CD4-positive, alpha-beta T cell treated with Interleukin-6 at 100 ng/mL for 8 hours (primary cell): ENCODE results near the gene CEP55.
"Not testable (repeated sequence)": the region's sequence is repeated elsewhere in the genome, so short reads cannot be mapped to it uniquely, and the experiment has no call there.

ENCODE experiments used
- DNase-seq: peaks from one replicate; pipeline ENCODE4 v3.0.0-alpha.2; 2020; ENCODE audit warnings: mixed read lengths, low spot score

The CEP55 gene

DNA sequence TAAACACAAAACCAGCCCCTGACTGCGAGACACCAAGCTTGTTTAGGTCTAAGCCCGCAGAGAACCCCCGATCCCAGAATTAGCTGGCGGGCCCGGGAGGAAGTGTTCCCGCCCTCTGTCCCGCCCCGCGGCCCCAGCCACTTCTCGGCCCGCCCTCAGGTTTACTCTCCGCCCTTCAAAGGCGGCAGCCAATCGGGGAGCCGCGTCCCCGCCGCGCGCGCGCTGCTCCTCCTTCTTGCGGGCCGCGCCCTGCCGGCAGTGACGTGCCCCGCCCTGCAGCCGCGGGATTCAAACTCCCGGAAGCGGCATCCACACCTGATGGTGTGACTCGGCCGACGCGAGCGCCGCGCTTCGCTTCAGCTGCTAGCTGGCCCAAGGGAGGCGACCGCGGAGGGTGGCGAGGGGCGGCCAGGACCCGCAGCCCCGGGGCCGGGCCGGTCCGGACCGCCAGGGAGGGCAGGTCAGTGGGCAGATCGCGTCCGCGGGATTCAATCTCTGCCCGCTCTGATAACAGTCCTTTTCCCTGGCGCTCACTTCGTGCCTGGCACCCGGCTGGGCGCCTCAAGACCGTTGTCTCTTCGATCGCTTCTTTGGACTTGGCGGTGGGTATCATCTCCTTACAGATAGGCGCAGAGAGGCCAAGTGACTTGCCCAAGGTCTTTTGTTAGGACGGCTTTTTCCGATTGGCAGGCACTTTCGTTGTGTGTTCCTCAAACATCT is at the start of gene CEP55:
Gene CEP55, plus strand, starts transcription at position 291 of the 720 bp plus-strand sequence. CDS start 3,440 bp downstream, outside the sequence.
- DNase-seq = peak; percentile 93

DNA sequence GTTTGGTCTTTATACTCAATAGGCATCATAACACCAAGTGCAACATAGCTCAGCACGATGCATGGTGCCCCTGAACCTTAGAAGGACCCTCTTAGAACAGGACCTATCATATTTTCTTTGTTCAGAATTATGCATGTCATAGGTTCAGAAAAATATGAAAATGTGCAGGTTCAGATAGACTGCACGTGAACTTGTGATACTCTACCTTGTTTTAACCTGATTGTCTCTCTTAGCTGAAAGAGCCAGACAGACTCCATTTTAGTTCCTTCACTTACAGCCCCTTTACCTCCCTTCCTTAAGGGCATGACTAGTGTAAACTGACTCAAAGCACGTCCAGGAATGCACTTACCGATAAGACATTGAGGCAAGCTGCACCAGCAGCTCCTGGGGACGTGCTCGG is 49.4 kb upstream of the CEP55 start:
- no peak for DNase-seq

DNA sequence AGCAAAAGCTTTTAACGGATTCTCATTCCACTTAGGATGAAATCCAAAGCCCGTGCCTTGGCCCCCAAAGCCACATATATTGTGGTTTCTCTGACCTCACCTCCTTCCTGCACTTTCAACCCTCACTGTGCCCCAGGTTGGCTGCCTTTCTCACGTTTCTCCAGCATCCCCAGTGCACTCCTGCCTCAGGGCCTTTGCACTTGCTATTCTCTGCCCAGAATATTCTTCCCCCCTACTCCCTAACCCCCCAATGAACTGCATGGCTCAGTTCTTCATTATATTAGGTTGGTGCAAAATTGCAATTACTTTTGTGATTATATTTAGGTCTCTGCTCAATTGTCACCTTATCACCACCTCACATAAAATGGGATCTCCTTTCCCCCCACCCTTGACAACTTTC is 48.4 kb upstream of the CEP55 start:
- no peak for DNase-seq

DNA sequence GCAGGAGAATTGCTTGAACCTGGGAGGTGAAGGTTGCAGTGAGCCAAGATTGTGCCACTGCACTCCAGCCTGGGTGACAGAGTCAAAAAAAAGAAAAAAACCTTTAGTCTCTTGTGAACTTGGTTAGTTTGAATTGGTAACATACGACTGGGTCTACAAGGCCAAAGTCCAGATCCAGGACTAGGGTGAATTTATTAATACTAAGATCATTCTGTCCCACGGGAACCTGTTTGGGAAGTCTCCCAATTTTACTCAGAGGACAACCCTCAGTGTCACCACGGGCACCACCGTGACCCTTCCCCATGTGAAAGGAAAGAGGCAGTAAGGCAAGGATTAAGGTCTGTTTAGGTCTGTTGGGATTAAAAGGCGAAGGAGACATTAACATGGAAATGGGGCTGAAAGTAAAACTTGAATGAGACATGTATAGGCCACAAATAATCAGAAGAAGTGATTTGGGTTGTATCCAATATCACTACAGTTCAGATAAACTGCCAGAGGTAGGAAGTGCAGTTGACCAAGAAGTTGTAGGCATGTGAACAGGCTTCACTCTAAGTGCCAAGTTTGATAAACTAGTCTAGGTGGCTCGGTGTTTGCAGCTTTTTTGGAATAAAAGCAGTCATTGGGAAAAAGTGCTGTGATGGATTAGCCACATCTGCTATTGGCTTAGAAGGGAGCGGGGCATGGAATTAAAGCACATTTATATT is 45.0 kb upstream of the CEP55 start:
- no peak for DNase-seq

DNA sequence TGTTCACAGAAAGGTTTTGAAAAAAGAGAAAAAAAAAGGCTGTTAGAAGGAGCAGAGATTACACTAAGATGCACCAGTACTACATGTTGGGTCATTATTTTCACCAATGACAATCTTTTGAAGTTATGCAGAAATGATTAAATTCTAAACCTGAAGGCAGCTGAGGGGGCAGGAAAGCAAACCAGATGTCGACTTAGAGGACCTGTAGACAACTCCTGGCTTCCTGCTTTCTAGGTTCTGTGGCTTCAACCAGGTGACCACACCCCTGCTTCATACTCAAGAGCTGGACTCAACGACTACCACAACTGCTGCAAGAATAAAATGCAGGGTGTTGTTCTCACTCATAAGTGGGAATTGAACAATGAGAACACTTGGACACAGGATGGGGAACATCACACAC is 44.3 kb upstream of the CEP55 start:
- DNase-seq = no peak

DNA sequence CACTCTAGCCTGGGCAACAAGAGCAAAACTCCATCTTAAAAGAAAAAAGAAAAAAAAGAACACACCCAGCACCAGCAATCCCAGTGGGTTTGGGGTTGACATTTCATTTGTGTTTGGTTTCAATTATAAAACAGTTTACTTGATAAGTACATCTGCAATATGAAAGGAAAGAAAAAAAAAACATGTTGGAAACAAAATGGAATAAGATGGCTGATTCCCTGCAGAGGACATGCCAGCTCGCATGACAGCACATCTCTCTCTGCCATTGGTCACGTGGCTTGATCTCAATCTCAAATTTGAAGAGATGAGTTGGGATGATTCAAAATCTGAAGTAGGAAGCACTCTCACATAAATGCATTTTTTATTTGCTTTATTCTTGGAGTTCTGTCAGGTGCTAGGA is 42.3 kb upstream of the CEP55 start:
- DNase-seq = no peak

DNA sequence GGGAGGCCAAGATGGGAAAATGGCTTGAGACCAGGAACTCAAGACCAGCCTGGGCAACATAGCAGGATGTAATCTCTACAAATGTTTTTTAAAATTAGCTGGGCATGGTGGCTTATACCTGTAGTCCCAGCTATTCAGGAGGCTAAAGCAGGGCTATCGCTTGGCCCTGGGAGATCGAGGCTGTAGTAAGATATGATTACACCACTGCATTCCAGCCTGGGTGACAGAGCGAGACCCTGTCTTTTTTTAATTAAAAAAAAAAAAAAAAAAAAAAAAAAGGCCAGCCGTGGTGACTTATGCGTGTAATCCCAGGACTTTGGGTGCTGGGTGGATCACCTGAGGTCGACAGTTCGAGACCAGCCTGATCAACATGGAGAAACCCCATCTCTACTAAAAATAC is 41.7 kb upstream of the CEP55 start:
- no peak for DNase-seq

DNA sequence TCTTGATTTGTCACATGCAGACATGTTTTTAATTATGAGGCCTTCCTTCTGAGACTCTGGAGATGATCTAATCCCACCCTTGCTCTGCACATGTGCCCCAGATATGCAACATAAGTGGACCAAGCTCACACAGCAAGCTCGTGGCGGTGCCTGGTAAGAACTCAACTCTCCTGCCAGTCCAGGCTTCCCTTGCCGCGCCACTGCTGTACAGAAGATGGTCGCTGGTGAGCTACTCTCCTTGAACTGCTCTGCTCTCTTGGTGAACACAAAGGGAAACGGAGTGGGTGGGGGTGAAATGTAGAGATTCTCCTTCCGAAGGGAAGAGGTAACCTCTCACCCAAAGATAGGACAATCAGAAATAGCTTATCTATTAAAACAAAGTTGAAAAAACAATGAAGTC is 39.9 kb upstream of the CEP55 start:
- no peak for DNase-seq

DNA sequence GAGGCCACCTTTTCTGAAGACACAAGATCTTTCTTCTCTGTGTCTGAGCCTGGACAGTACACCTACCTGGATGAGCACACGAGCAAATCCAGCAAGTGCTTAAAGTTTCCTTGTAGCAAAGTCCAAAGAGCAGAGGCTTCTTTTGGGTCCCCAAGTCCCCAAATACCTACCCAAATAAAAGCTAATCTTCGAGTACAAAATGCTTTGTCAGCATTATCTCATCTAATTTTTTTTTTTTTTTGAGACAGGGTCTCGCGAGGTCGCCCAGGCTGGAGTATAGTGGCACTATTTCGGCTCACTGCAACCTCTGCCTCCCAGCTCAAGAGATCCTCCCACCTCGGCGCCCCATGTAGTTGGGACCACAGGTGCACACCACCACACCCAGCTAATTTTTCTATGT is 38.9 kb upstream of the CEP55 start:
- no peak for DNase-seq

DNA sequence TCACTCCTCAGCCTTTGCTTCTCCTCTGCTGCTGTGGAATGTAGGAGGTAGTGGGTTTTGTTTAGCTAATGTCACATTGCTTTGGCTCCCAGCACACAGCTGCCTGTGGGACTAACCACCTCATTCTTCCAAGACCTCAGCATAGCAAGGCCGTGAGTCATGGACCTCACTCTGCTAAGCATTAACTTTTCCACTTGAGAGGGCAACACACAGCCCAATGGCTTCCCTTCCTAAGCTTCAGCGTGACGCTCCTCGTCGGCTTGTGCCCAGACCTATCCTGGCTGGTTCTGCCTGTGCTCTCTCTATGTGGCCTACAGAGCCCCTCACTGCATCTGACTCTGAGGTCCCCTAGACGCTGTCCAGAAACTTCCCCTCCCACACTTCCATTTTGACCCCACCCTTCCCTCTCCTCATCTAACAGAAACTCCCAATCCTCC is 37.6 kb upstream of the CEP55 start:
- no peak for DNase-seq

DNA sequence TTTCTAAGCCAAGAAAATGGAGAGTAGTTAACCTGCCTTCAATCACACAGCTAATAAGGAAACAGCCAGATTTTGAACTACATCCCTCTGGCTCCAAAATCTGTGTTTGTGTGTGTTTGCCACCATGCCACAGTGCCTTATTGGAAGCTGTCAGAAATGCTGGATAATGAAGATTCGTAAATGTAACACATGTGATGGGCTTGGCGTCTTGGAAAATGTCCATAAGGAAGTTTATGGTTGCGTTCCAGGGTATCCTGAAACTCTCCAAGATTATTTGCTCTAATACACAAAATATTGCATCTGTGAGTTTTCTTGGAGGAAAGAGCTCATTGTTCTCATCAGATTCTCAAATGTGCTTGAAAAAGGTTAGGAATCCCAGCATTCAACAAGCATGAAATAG is 36.9 kb upstream of the CEP55 start:
- no peak for DNase-seq

DNA sequence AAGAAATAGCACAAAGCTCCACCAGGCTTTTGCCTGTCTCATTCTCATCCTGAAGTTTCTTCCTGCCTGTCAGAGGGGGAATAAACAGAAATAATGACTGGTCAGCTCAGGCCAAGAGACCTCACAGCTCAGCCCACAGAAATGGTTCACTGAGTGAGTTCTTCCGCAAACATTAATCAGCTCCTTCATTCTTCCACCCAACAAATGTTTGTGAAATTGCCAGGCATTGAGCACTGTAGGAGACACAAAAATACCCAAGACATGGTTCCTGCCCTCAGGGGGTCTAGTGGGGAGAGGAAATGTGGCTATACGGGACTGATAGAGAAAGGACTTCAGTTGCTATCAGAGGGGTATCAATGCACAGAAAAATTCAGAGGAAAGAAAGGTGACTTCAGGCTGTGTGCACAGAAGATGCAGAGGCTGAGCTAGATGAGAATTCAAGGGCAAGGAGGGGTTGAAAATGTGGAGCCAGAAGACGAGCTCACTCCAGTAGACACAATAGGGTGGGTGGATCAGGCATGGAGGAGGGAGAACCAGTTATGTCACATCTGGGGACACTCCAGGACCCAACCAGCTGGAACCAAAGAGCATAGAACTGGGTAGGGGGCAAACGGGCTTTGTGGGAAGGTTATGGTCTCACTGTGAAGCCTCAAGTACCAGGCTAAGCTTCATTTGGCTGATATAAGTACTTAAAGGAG is 35.2 kb upstream of the CEP55 start:
- no peak for DNase-seq

DNA sequence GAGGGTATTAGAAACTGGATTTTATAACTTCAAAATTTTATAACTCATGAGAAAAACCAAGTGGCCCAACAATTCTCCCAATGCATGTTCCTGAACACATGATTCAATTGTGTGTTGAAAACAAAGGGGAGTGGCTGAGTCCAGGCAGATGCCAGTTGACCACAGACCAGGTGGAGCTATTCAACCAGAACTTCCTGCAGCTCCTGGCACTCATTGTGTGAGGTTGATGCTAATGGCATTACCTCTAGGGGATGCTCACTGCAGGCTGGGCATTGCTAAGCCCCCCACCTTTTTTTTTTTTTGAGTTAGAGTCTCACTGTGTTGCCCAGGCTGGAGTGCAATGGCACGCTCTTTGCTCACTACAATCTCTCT is 34.6 kb upstream of the CEP55 start:
- no peak for DNase-seq

DNA sequence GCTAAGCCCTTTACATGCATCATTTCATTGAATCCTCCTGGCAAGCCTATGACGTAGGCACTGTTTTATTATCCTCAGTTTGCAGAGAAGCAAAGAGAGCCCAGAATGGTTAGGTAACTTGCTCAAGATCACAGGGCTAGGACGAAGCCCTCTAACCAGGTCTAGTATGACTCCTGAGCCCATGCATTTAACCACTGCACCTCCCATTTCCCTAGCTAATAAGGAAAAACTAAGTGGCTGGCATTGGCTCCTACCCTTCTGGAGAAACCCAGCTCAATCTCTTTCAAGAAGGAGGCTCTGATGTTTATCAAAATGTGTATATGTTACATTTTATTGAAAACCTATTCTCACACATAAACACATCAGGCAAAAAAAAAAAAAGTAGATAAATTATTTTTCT is 34.0 kb upstream of the CEP55 start:
- no peak for DNase-seq

DNA sequence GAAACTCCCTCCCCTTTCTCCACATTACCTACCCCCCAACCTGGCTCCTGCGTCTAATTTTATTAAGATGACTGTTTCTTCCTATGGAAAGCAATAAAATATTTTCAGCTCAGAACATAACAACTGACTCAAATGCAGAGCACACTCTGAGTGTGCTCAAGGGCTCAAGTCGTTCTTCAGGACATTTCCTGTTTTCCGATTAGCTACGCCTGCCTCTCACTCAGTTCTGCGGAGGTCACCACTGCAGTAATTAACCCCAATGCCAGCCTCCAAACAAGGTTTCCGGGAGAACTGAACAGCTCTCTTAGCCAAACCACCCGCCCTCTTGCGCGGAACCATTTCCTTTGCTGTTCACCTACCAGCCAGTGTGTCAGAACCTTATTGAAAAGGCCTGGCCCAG is 33.5 kb upstream of the CEP55 start:
- no peak for DNase-seq

DNA sequence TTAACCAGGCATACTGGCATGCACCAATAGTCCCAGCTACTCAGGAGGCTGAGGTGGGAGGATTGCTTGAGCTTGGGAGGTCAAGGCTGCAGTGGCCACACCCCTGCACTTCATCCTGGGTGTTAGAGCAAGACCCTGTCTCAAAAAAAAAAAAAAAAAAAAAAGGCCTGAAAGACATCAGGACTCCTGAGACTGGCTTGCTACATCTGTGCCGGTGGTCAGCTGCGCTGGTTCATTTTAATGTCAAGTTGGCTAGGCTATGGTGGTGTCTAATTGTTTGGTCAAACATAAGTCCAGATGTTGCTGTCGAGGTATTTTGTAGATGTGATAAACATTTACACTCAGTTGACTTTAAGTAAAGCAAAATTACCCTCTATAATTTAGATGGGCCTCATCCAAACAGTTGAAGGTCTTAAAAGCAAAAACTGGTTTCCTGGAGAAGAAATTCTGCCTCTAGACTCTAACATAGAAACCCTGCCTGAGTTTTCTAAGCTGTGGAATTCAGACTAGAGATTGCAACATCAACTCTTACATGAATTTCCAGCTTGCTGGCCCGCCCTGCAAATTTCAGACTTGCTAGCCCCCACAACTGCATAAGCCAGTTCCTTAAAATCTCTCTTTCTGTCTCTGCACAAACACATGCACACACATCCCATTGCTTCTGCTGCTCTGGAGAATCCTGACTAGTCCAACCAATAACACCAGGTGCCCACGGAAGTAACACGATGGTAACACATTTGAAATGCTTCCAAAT is 32.5 kb upstream of the CEP55 start:
- no peak for DNase-seq

DNA sequence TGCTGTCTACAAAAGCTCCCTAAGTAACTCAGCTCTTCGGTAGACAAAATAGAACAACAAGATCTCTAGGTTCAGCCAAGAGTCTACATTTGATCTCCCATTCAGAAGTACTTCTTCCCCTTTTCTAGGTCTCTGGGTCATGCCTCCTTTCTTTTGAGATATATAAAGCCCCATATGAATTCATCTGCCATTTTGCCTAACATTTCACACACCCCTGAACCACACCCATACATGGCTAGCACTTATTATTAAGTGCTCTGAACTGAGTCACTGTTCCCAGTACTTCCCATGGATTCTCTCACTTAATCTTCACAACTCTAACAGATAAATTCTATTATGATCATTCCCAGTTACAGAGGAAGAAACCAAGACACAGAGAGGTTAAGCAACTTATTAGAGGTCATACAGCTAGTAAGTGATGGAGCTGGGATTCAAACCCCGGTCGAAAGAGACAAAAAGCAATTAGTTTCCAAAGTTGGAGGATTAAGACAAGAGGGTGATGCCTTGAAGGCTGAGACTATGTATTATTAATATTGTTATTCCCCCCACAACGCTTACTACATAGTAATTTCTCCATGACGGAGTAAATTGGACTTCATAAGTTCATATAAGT is 31.5 kb upstream of the CEP55 start:
- DNase-seq = no peak

DNA sequence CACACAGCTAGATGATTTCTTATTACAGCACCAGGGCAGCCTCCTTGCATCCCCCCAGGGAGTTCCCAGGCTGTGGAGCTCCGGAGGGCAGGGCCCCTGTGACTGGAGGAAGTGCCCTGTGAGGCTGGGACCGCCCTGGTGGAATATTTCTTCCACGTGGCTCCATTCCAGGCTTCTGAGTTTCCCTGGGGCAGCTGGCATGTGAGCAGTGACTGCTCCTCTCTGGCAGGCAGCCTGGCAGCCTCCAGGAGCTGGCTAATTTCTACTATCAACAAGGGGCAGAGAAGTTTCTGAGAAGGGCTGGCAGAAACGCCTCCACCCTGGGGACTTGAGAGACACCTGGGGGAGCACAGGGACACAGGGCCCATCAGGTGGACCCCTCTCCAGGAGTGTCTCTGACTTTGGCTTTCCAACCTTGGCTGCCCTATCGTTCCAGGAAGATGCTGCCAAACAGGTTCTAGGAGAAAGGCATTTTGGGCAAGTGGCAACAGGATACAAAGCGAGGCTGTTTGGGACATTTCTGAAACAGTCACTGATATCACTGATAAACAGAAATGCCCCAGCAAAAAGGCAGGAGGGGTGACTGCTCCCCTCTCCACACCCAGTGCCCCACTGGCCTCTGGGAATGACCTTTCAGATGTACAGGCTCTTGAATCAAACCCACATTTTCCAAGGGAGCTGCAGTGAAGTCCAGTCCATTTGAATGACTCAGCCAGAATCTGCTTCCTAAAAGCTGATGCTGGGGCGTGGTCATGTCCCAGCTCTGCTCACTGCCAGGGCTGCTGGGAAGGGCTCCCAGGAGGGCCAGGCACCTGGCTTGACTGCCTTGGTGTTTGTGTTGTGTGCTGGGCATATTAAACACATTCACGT is 30.4 kb upstream of the CEP55 start:
- no peak for DNase-seq

DNA sequence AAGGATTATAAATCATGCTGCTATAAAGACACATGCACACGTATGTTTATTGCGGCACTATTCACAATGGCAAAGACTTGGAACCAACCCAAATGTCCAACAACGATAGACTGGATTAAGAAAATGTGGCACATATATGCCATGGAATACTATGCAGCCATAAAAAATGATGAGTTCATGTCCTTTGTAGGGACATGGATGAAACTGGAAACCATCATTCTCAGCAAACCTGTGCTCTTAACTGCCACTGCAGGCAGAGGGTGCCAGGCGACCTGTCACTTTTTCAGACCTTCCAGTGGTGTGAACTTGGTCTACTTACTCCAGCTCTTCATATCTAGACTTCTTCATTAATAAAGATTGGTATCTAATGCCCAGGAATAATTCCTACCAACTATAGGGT is 28.8 kb upstream of the CEP55 start:
- DNase-seq = not testable (repeated sequence)

DNA sequence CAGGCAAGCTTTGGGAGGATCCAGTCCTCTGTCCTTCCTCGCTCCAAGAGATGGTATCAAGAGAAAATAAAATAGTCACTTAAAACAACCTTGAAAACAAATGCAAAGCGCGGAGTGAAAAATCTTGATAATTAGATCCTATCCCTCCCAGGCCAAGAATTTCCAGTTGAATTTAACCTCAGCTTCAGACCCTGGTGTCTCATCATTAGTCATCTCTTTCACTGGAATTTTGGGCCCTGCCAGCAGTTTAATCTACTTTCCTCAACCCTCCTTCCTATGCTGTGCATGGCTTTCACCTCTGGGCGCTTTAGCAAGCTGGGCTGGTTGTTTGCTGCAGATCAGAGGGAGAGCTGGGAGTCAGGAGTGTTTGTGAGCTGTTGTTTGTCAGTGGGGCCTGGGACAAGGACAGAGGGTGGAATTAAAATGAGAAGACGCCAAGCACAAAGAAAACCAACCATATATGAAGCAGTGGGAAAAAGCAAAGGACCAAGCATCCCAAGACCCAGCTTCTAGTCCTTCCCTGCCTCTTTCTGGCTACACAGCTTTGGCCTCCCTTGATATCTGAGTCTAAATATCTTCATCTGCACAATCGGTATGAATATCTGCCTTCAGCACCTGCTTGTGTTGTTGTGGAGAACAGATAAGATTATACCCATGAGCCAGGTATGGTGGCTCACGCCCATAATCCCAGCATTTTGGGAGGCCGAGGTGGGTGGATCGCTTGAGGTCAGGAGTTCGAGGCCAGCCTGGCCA is 27.8 kb upstream of the CEP55 start:
- no peak for DNase-seq
